HCT116 (cell line): Measurements from ENCODE around the gene HS6ST3. TPM values are rescaled to one million over a fixed set of nuclear protein-coding genes. Genes with fewer than 3 reads are reported as not detected.

Source experiments
- ATAC-seq: fragments of 200-7000 bp; cut with Tn5 transposase; 2 replicates; pipeline ENCODE4 v1.9.1; 2020; ENCODE audit warnings: mild to moderate bottlenecking, moderate library complexity
- BruUV-seq: library from RNA; stranded (reverse); fragments of 400-500 nt; replicated peaks from 2 replicates; lab custom pipeline; 2021; lab: Mats Ljungman, UMichigan
- CTCF ChIA-PET: fragments of 300-600 bp; sonication (Branson Sonifier 250); formaldehyde crosslinking; loops from one replicate; lab custom pipeline; 2021; ENCODE audit warnings: antibody characterized with exemption; lab: Charles Lee
- POLR2A ChIA-PET: fragments of 300-600, 350-600 bp; sonication (Branson Sonifier 250); formaldehyde crosslinking; loops from one replicate; lab custom pipeline; 2021; ENCODE audit warnings: antibody characterized with exemption; lab: Charles Lee
- RAD21 ChIA-PET, 2 experiments: fragments of 300-600 bp; sonication (Branson Sonifier 250); formaldehyde crosslinking; loops; one replicate each; lab custom pipeline; 2023; ENCODE audit warnings: low total read pairs in 2 of 2; ENCODE audit not compliant: uncharacterized antibody in 2 of 2, unreplicated experiment in 2 of 2, low non-redundant PET in 1 of 2; lab: Charles Lee
- DNase-seq: peaks from one replicate; pipeline ENCODE4 v3.0.0-alpha.2; 2010; ENCODE audit warnings: low read depth, low spot score
- H2AFZ ChIP-seq: fragments of 200-600 bp; shearing (Covaris generic), sonication (generic); 2 replicates; pipeline ENCODE4 v1.6.1; 2017; ENCODE audit warnings: low read depth, mixed run types, mixed read lengths, antibody characterized with exemption, low read length; ENCODE audit not compliant: poor library complexity, severe bottlenecking
- H3K27ac ChIP-seq: 2 replicates; pipeline ENCODE4 v1.5.1; 2012; ENCODE audit warnings: low read depth, low read length
- H3K27me3 ChIP-seq: fragments of 200-600 bp; sonication (generic); 2 replicates; pipeline ENCODE4 v1.6.1; 2016; ENCODE audit warnings: mixed run types, low read length, mixed read lengths; ENCODE audit not compliant: insufficient read depth
- H3K36me3 ChIP-seq, 2 experiments: fragments of 200-500 bp in 1 of 2; fragments of 200-600 bp in 1 of 2; sonication (Bioruptor generic) in 1 of 2; sonication (generic) in 1 of 2; 2 replicates each; pipeline versions ENCODE4 v1.5.1 to v1.6.1; 2014 to 2016; ENCODE audit warnings: low read length in 2 of 2, inconsistent platforms in 1 of 2, mixed read lengths in 1 of 2, mixed run types in 1 of 2; ENCODE audit not compliant: insufficient read depth in 2 of 2, control insufficient read depth in 1 of 2
- H3K4me1 ChIP-seq, 2 experiments: fragments of 200-600 bp in 1 of 2; sonication (generic) in 1 of 2; 2 replicates each; pipeline versions ENCODE4 v1.5.1 to v1.6.1; 2012 to 2017; ENCODE audit warnings: low read length in 2 of 2, inconsistent platforms in 1 of 2, mild to moderate bottlenecking in 1 of 2, mixed read lengths in 1 of 2, mixed run types in 1 of 2, moderate library complexity in 1 of 2; ENCODE audit not compliant: insufficient read depth in 2 of 2, control insufficient read depth in 1 of 2
- H3K4me2 ChIP-seq: fragments of 200-600 bp; sonication (generic); 2 replicates; pipeline ENCODE4 v1.6.1; 2017; ENCODE audit warnings: mixed run types, low read length, mixed read lengths
- H3K4me3 ChIP-seq, 2 experiments: fragments of 200-600 bp in 1 of 2; sonication (generic) in 1 of 2; replicated peaks in 1 of 2; 2 replicates each; pipeline ENCODE4 v1.5.1; 2011 to 2016; ENCODE audit warnings: low read length in 2 of 2, control low read depth in 1 of 2, low read depth in 1 of 2, mild to moderate bottlenecking in 1 of 2, mixed read lengths in 1 of 2, mixed run types in 1 of 2
- H3K79me2 ChIP-seq: fragments of 200-600 bp; sonication (generic); 2 replicates; pipeline ENCODE4 v1.6.1; 2017; ENCODE audit warnings: mild to moderate bottlenecking, mixed run types, low read length, moderate library complexity, mixed read lengths; ENCODE audit not compliant: insufficient read depth
- H3K9ac ChIP-seq: fragments of 200-600 bp; sonication (generic); 2 replicates; pipeline ENCODE4 v1.6.1; 2016; ENCODE audit warnings: low read length, mixed read lengths
- H3K9me2 ChIP-seq: fragments of 200-600 bp; sonication (generic), shearing (Covaris generic); 2 replicates; pipeline ENCODE4 v1.6.1; 2017; ENCODE audit warnings: mixed run types, mild to moderate bottlenecking, moderate library complexity; ENCODE audit not compliant: insufficient read depth
- H3K9me3 ChIP-seq, 2 experiments: fragments of 200-500 bp in 1 of 2; fragments of 200-600 bp in 1 of 2; sonication (Bioruptor generic) in 1 of 2; sonication (generic) in 1 of 2; 2 replicates each; pipeline ENCODE4 v1.6.1; 2014 to 2017; ENCODE audit warnings: low read length in 2 of 2, mixed read lengths in 2 of 2, inconsistent platforms in 1 of 2, low read depth in 1 of 2, mild to moderate bottlenecking in 1 of 2, mixed run types in 1 of 2, moderate library complexity in 1 of 2; ENCODE audit not compliant: control insufficient read depth in 1 of 2, insufficient read depth in 1 of 2
- H4K20me1 ChIP-seq: fragments of 200-600 bp; sonication (generic), shearing (Covaris generic); 2 replicates; pipeline ENCODE4 v1.6.1; 2017; ENCODE audit warnings: mixed run types, mild to moderate bottlenecking, moderate library complexity; ENCODE audit not compliant: insufficient read depth
- CEBPB ChIP-seq: IDR thresholded peaks from 2 replicates; pipeline ENCODE4 v1.6.1; 2012; ENCODE audit warnings: low read depth
- EZH2 ChIP-seq: fragments of 200-600 bp; sonication (generic); IDR thresholded peaks from 2 replicates; pipeline ENCODE4 v1.6.1; 2017; ENCODE audit warnings: antibody characterized with exemption, mixed run types
- FOSL1 ChIP-seq: IDR thresholded peaks from 2 replicates; pipeline ENCODE4 v1.6.1; 2012; ENCODE audit warnings: low read depth
- SRF ChIP-seq: IDR thresholded peaks from 2 replicates; pipeline ENCODE4 v1.6.1; 2012; ENCODE audit warnings: low read depth
- YY1 ChIP-seq: IDR thresholded peaks from 2 replicates; pipeline ENCODE4 v1.6.1; 2011; ENCODE audit warnings: low read length, low read depth, moderate library complexity, mild to moderate bottlenecking; ENCODE audit not compliant: insufficient replicate concordance; ENCODE audit errors: extremely low read depth
- intact Hi-C: fragments of 100-400 bp; cut with micrococcal nuclease; formaldehyde crosslinking; loops from 2 replicates; pipeline ENCODE4 v1.10.0; 2022
- total RNA-seq: library from RNA; stranded (reverse); gene quantifications from one replicate; pipeline ENCODE4 v1.2.1, GENCODE V29; 2021; ENCODE audit not compliant: unreplicated experiment
- TF ChIP-seq, protein P1 (sequence below): IDR thresholded peaks from 2 replicates; pipeline ENCODE4 v1.6.1; 2011; ENCODE audit warnings: mild to moderate bottlenecking, low read length, moderate library complexity; ENCODE audit not compliant: insufficient replicate concordance; ENCODE audit errors: extremely low read depth

HS6ST3 gene
- total RNA-seq, 1 experiment from 2014 or later: 0.10 TPM

GRCh38 chr13:96690998-96691397 lies 601.1 kb downstream of the HS6ST3 start:
- no peak overlapping the region for H3K27ac ChIP-seq
- ChIA-PET RAD21 (no interaction called here), CTCF (no interaction called here), POLR2A (no interaction called here)
- intact Hi-C loops: no loop called here
- H3K9me3 ChIP-seq: no peaks in the 10 kb centered on the region
- no peak overlapping the region for H3K4me2 ChIP-seq
- ATAC-seq (no peak), DNase-seq (no peak)
- TF ChIP-seq FOSL1 (no peak), EZH2 (no peak)
- TF ChIP-seq, protein P1, sequence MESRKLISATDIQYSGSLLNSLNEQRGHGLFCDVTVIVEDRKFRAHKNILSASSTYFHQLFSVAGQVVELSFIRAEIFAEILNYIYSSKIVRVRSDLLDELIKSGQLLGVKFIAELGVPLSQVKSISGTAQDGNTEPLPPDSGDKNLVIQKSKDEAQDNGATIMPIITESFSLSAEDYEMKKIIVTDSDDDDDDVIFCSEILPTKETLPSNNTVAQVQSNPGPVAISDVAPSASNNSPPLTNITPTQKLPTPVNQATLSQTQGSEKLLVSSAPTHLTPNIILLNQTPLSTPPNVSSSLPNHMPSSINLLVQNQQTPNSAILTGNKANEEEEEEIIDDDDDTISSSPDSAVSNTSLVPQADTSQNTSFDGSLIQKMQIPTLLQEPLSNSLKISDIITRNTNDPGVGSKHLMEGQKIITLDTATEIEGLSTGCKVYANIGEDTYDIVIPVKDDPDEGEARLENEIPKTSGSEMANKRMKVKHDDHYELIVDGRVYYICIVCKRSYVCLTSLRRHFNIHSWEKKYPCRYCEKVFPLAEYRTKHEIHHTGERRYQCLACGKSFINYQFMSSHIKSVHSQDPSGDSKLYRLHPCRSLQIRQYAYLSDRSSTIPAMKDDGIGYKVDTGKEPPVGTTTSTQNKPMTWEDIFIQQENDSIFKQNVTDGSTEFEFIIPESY: no peak
- no peaks in the 10 kb centered on the region for H3K36me3 ChIP-seq
- no peaks in the 10 kb centered on the region for H3K27me3 ChIP-seq
- no peaks in the 10 kb centered on the region for H3K4me1 ChIP-seq
- H2AFZ ChIP-seq: no peak overlapping the region
- no peaks in the 10 kb centered on the region for H4K20me1 ChIP-seq
- BruUV-seq: no TSS peak
- no peaks in the 10 kb centered on the region for H3K79me2 ChIP-seq
- no peak overlapping the region for H3K9ac ChIP-seq
- no peak overlapping the region for H3K4me3 ChIP-seq
- H3K9me2 ChIP-seq: no peaks in the 10 kb centered on the region

DNA sequence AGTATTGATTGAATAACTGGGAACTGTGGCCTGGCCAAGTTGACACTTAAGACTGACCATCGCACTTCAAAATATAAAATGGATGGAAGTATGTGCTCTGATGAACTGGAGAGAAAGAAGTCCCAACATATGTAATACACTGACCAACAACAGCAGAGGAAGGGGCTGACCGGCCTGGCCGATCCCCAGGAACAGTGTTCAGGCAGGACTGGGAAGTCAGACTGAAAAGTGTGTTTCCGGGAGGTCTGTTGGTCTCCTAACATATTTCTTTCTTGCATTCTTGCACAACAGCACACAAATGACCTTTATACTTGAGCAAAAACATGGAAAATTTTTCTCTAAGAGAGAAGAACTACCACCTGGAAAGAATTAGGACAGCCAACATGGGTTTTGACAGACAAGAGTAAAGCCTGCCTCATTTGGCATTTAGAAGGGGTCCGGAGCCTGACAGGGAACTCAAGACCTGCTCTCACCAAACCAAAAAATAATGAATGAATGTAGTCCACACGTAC lies 606.5 kb downstream of the HS6ST3 start:
- Histone ChIP-seq H3K9me3 (no peaks in the 10 kb centered on the region), H2AFZ (no peak overlapping the region), H3K4me3 (no peak overlapping the region), H3K9ac (no peak overlapping the region), H3K4me1 (no peaks in the 10 kb centered on the region), H3K27ac (no peak overlapping the region), H3K79me2 (no peaks in the 10 kb centered on the region), H3K9me2 (no peaks in the 10 kb centered on the region), H3K4me2 (no peak overlapping the region), H4K20me1 (no peaks in the 10 kb centered on the region), H3K36me3 (no peaks in the 10 kb centered on the region), H3K27me3 (no peaks in the 10 kb centered on the region)
- DNase-seq (no peak), ATAC-seq (no peak)
- RAD21 ChIA-PET: no interaction called here
- intact Hi-C loops: no loop called here
- no peak for TF ChIP-seq SRF
- TF ChIP-seq EZH2: no peak
- TF ChIP-seq, protein P1: no peak
- TF ChIP-seq FOSL1: no peak
- TF ChIP-seq CEBPB: no peak
- no peak for TF ChIP-seq YY1
- CTCF ChIA-PET: no interaction called here
- BruUV-seq: no TSS peak
- POLR2A ChIA-PET: no interaction called here
